ENCODE measurements around the gene REC114.
"Not testable (repeated sequence)": the region's sequence is repeated elsewhere in the genome, so short reads cannot be mapped to it uniquely, and the experiment has no call there.

Gene REC114

DNA sequence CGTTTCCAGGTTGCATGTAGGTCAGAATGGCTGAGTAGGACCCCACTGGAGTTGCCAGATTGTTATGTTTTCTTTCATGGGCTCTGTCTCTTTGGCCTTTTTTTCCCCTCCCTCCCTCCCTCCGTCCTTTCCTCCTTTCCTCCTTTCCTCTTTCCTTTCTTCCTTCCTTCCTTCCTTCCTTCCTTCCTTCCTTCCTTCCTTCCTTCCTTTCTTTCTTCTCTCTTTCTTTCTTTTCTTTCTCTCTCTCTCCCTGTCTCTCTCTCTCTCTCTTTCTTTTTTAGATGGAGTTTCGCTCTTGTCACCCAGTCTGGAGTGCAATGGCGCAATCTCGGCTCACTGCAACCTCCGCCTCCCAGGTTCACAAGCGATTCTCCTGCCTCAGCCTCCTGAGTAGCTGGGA lies 11.6 kb upstream of the REC114 start:
- H3K4me3 ChIP-seq (ENCODE audit: low read depth in 1 of 2, low read length in 2 of 2); H3K36me3 ChIP-seq (ENCODE audit: control insufficient read depth in 1 of 2, insufficient read depth in 2 of 2, low read length in 2 of 2); H3K27ac ChIP-seq (ENCODE audit: low read length); H3K27me3 ChIP-seq (ENCODE audit: low read depth, low read length); H3K4me1 ChIP-seq (ENCODE audit: control insufficient read depth in 1 of 2, insufficient read depth in 2 of 2, low read length in 2 of 2); H3K9me3 ChIP-seq (ENCODE audit: control insufficient read depth in 1 of 2, low read length in 2 of 2): not testable (repeated sequence)

- no peaks in the 10 kb centered on the region for H3K4me1 ChIP-seq (ENCODE audit: control insufficient read depth in 1 of 2, insufficient read depth in 2 of 2, low read length in 2 of 2)
Observed at GRCh38 chr15:73433873-73434272, 9.1 kb upstream of the REC114 start.

DNA sequence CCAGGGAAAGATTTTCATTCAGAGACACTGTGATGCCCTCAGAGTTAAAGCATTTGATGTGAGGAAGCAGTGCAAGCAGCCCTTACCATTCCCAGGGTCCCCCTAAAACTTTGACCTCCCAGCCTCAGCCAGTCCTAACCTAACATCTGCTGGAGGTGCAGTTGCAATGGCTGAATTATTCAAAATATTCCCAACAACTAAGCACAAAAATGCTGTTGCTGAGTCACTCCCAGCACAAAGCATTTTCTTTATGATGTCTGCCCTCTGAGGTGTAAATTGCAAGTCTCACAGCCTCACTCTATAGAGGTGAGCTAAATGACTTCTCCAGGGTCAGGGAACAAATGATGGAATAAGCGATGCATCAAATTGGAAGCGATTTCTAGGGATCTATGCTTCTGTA lies 6.4 kb upstream of the REC114 start:
- Histone ChIP-seq H3K27ac (ENCODE audit: low read length) (no peak overlapping the region), H3K4me3 (ENCODE audit: low read depth in 1 of 2, low read length in 2 of 2) (no peak overlapping the region), H3K36me3 (ENCODE audit: control insufficient read depth in 1 of 2, insufficient read depth in 2 of 2, low read length in 2 of 2) (no peaks in the 10 kb centered on the region), H3K9me3 (ENCODE audit: control insufficient read depth in 1 of 2, low read length in 2 of 2) (no peaks in the 10 kb centered on the region), H3K27me3 (ENCODE audit: low read depth, low read length) (peaks cover 5% of the 10 kb centered on the region), H3K4me1 (ENCODE audit: control insufficient read depth in 1 of 2, insufficient read depth in 2 of 2, low read length in 2 of 2) (no peaks in the 10 kb centered on the region)

More at GRCh38 chr15:73433873-73434272, 9.1 kb upstream of the REC114 start:
- H3K4me3 ChIP-seq (ENCODE audit: low read depth in 1 of 2, low read length in 2 of 2), result no peak overlapping the region
- H3K9me3 ChIP-seq (ENCODE audit: control insufficient read depth in 1 of 2, low read length in 2 of 2), result no peaks in the 10 kb centered on the region
- H3K27ac ChIP-seq (ENCODE audit: low read length), result no peak overlapping the region
- no peaks in the 10 kb centered on the region for H3K36me3 ChIP-seq (ENCODE audit: control insufficient read depth in 1 of 2, insufficient read depth in 2 of 2, low read length in 2 of 2)
- peaks cover 5% of the 10 kb centered on the region for H3K27me3 ChIP-seq (ENCODE audit: low read depth, low read length)

DNA sequence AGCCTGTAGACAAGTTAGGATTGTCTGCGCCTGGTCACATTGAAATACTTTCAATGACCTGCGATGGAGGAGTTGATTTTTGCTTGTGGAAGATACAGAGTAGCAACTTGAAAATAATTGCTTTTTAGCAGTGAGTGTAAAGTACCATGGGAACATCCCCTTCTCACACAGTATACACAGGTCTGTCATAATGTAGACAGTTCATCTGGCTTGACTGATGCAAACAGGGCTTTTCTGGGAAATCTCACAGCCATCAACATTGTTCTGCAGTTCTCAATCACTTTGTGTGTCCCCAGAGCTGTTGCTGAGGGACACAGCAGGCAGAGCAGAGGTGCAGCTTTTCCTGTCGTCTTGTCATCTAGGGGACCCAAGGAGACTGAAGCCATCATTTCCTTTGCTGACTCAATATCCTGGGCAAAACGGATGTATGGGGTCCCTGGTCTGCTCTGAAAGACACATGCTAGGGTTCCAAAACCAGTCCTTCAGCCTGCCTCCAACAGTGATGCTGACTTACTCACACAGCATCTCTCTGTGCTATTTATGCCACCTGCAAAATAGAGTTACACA lies 5.3 kb upstream of the REC114 start:
- Histone ChIP-seq H3K9me3 (ENCODE audit: control insufficient read depth in 1 of 2, low read length in 2 of 2) (no peaks in the 10 kb centered on the region), H3K36me3 (ENCODE audit: control insufficient read depth in 1 of 2, insufficient read depth in 2 of 2, low read length in 2 of 2) (no peaks in the 10 kb centered on the region), H3K4me3 (ENCODE audit: low read depth in 1 of 2, low read length in 2 of 2) (no peak overlapping the region), H3K27me3 (ENCODE audit: low read depth, low read length) (peaks cover 5% of the 10 kb centered on the region), H3K27ac (ENCODE audit: low read length) (no peak overlapping the region), H3K4me1 (ENCODE audit: control insufficient read depth in 1 of 2, insufficient read depth in 2 of 2, low read length in 2 of 2) (no peaks in the 10 kb centered on the region)

DNA sequence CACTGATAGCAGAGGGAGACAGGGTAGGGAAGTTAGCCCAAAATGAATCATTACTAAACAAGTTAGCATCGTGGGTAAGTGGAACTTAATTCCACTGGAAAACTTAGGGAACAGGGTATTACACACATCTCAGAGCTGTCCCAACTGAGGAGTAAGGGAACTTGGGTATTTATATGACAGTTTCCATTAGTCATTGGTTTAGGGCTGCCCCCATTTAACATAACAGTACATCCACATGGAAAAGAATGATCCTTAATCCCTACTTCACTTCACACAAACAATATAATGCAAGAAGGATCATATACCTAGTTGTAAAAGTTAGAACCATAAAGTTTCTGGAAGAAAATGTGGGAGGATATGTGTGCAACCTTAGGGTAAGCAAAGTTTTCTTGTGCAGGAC lies 4.3 kb upstream of the REC114 start:
- H3K27ac ChIP-seq (ENCODE audit: low read length), result no peak overlapping the region
- H3K36me3 ChIP-seq (ENCODE audit: control insufficient read depth in 1 of 2, insufficient read depth in 2 of 2, low read length in 2 of 2), result no peaks in the 10 kb centered on the region
- peaks cover 5% of the 10 kb centered on the region for H3K27me3 ChIP-seq (ENCODE audit: low read depth, low read length)
- no peaks in the 10 kb centered on the region for H3K9me3 ChIP-seq (ENCODE audit: control insufficient read depth in 1 of 2, low read length in 2 of 2)
- no peaks in the 10 kb centered on the region for H3K4me1 ChIP-seq (ENCODE audit: control insufficient read depth in 1 of 2, insufficient read depth in 2 of 2, low read length in 2 of 2)
- no peak overlapping the region for H3K4me3 ChIP-seq (ENCODE audit: low read depth in 1 of 2, low read length in 2 of 2)

- H3K27ac ChIP-seq (ENCODE audit: low read length), result no peak overlapping the region
- no peaks in the 10 kb centered on the region for H3K4me1 ChIP-seq (ENCODE audit: control insufficient read depth in 1 of 2, insufficient read depth in 2 of 2, low read length in 2 of 2)
- H3K36me3 ChIP-seq (ENCODE audit: control insufficient read depth in 1 of 2, insufficient read depth in 2 of 2, low read length in 2 of 2), result no peaks in the 10 kb centered on the region
- peaks cover 5% of the 10 kb centered on the region for H3K27me3 ChIP-seq (ENCODE audit: low read depth, low read length)
- H3K9me3 ChIP-seq (ENCODE audit: control insufficient read depth in 1 of 2, low read length in 2 of 2), result no peaks in the 10 kb centered on the region
- H3K4me3 ChIP-seq (ENCODE audit: low read depth in 1 of 2, low read length in 2 of 2), result no peak overlapping the region
Observed at GRCh38 chr15:73440571-73440970, 2.4 kb upstream of the REC114 start.

GRCh38 chr15:73442421-73442820 lies 543 bp upstream of the REC114 start:
- Histone ChIP-seq H3K27me3 (ENCODE audit: low read depth, low read length) (peaks cover 4% of the 10 kb centered on the region), H3K36me3 (ENCODE audit: control insufficient read depth in 1 of 2, insufficient read depth in 2 of 2, low read length in 2 of 2) (no peaks in the 10 kb centered on the region), H3K4me1 (ENCODE audit: control insufficient read depth in 1 of 2, insufficient read depth in 2 of 2, low read length in 2 of 2) (no peaks in the 10 kb centered on the region), H3K9me3 (ENCODE audit: control insufficient read depth in 1 of 2, low read length in 2 of 2) (no peaks in the 10 kb centered on the region), H3K4me3 (ENCODE audit: low read depth in 1 of 2, low read length in 2 of 2) (no peak overlapping the region), H3K27ac (ENCODE audit: low read length) (no peak overlapping the region)

DNA sequence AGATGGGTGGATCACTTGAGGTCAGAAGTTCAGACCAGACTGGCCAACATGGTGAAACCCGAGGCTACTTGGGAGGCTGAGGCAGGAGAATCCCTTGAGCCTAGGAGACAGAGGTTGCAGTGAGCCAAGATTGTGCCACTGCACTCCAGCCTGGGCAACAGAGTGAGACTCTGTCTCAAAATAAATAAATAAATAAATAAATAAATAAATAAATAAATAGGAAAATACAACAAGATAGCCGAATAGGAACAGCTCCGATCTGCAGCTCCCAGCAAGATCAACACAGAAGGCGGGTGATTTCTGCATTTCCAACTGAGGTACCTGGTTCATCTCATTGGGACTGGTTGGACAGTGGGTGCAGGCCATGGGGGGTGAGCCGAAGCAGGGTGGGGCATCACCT lies 4.5 kb downstream of the REC114 start:
- H3K9me3 ChIP-seq (ENCODE audit: control insufficient read depth in 1 of 2, low read length in 2 of 2); H3K4me1 ChIP-seq (ENCODE audit: control insufficient read depth in 1 of 2, insufficient read depth in 2 of 2, low read length in 2 of 2); H3K4me3 ChIP-seq (ENCODE audit: low read depth in 1 of 2, low read length in 2 of 2); H3K27me3 ChIP-seq (ENCODE audit: low read depth, low read length); H3K36me3 ChIP-seq (ENCODE audit: control insufficient read depth in 1 of 2, insufficient read depth in 2 of 2, low read length in 2 of 2); H3K27ac ChIP-seq (ENCODE audit: low read length): not testable (repeated sequence)

DNA sequence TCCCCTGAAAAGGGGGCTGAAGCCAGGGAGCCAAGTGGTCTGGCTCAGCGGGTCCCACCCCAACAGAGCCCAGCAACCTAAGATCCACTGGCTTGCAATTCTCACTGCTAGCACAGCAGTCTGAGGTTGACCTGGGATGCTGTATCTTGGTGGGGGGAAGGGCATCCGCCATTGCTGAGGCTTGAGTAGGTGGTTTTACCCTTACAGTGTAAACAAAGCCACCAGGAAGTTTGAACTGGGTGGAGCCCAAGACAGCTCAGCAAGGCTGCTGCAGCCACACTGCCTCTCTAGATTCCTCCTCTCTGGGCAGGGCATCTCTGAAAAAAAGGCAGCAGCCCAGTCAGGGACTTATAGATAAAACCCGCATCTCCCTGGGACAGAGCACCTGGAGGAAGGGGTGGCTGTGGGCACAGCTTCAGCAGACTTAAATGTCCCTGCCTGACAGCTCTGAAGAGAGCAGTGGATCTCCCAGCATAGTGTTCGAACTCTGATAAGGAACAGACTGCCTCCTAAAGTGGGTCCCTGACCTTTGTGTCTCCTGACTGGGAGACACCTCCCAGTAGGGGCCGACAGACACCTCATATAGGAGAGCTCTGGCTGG lies 5.3 kb downstream of the REC114 start:
- H3K36me3 ChIP-seq (ENCODE audit: control insufficient read depth in 1 of 2, insufficient read depth in 2 of 2, low read length in 2 of 2); H3K9me3 ChIP-seq (ENCODE audit: control insufficient read depth in 1 of 2, low read length in 2 of 2); H3K27ac ChIP-seq (ENCODE audit: low read length); H3K4me3 ChIP-seq (ENCODE audit: low read depth in 1 of 2, low read length in 2 of 2); H3K27me3 ChIP-seq (ENCODE audit: low read depth, low read length); H3K4me1 ChIP-seq (ENCODE audit: control insufficient read depth in 1 of 2, insufficient read depth in 2 of 2, low read length in 2 of 2): not testable (repeated sequence)

DNA sequence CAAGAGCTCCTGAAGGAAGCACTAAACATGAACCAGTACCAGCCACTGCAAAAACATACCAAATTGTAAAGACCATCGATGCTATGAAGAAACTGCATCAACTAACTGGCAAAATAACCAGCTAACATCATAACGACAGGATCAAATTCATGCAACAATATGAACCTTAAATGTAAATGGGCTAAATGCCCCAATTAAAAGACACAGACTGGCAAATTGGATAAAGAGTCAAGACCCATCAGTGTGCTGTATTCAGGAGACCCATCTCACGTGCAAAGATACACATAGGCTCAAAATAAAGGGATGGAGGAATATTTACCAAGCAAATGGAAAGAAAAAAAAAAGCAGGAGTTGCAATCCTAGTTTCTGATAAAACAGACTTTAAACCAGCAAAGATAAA lies 7.0 kb downstream of the REC114 start:
- H3K4me1 ChIP-seq (ENCODE audit: control insufficient read depth in 1 of 2, insufficient read depth in 2 of 2, low read length in 2 of 2); H3K36me3 ChIP-seq (ENCODE audit: control insufficient read depth in 1 of 2, insufficient read depth in 2 of 2, low read length in 2 of 2); H3K27me3 ChIP-seq (ENCODE audit: low read depth, low read length); H3K4me3 ChIP-seq (ENCODE audit: low read depth in 1 of 2, low read length in 2 of 2); H3K27ac ChIP-seq (ENCODE audit: low read length); H3K9me3 ChIP-seq (ENCODE audit: control insufficient read depth in 1 of 2, low read length in 2 of 2): not testable (repeated sequence)

DNA sequence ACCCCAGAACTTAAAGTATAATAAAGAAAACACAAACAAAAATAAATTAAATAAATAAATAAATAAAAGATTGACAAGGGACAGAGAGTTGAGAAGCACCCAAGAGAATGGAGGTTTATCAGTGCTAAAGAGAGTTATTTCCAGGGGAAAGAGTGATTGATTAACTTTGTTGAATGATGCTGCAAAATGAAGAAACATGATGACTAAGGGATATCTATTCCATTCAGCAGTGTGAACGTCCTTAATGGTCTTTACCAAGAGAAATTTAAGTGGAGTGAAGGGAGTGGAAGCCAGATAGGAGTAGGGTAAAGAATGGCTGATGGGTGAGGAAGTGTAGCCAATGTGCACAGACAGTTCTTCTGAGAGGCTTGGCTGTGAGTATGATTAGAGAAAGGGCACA lies 11.1 kb downstream of the REC114 start:
- Histone ChIP-seq H3K4me1 (ENCODE audit: control insufficient read depth in 1 of 2, insufficient read depth in 2 of 2, low read length in 2 of 2) (no peaks in the 10 kb centered on the region), H3K4me3 (ENCODE audit: low read depth in 1 of 2, low read length in 2 of 2) (no peak overlapping the region), H3K27me3 (ENCODE audit: low read depth, low read length) (no peaks in the 10 kb centered on the region), H3K27ac (ENCODE audit: low read length) (no peak overlapping the region), H3K36me3 (ENCODE audit: control insufficient read depth in 1 of 2, insufficient read depth in 2 of 2, low read length in 2 of 2) (no peaks in the 10 kb centered on the region), H3K9me3 (ENCODE audit: control insufficient read depth in 1 of 2, low read length in 2 of 2) (no peaks in the 10 kb centered on the region)

DNA sequence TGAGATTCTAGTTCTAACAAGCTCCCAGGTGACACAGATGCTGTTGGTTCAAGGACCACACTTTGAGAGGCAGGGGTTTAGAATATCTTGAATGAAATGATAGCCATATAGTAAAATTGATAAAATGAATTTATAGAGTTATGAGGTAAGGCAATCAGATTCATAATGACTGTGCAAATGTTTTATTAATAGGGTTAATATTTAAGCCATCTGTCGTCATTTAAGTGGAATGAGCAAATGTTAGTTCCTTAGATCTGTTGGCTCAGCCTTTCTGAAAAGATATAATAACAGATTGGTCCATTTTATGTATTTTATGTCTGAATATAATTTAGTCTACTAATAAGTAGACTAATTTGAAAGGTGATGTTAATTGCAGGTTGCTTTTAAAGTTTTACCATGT lies 12.9 kb downstream of the REC114 start:
- no peaks in the 10 kb centered on the region for H3K4me1 ChIP-seq (ENCODE audit: control insufficient read depth in 1 of 2, insufficient read depth in 2 of 2, low read length in 2 of 2)
- H3K27me3 ChIP-seq (ENCODE audit: low read depth, low read length), result no peaks in the 10 kb centered on the region
- H3K9me3 ChIP-seq (ENCODE audit: control insufficient read depth in 1 of 2, low read length in 2 of 2), result no peaks in the 10 kb centered on the region
- H3K4me3 ChIP-seq (ENCODE audit: low read depth in 1 of 2, low read length in 2 of 2), result no peak overlapping the region
- H3K36me3 ChIP-seq (ENCODE audit: control insufficient read depth in 1 of 2, insufficient read depth in 2 of 2, low read length in 2 of 2), result no peaks in the 10 kb centered on the region
- no peak overlapping the region for H3K27ac ChIP-seq (ENCODE audit: low read length)

All from muscle layer of duodenum (tissue), 2 donors.